Epidermal melanocyte (primary cell): Measurements from ENCODE around the gene NAA35.
"Not testable (repeated sequence)": the region's sequence is repeated elsewhere in the genome, so short reads cannot be mapped to it uniquely, and the experiment has no call there.

Experiments used
- DNase-seq: peaks from one replicate; pipeline ENCODE4 v3.0.0; 2011; ENCODE audit warnings: low spot score; ENCODE audit not compliant: insufficient read length

Gene NAA35

DNA sequence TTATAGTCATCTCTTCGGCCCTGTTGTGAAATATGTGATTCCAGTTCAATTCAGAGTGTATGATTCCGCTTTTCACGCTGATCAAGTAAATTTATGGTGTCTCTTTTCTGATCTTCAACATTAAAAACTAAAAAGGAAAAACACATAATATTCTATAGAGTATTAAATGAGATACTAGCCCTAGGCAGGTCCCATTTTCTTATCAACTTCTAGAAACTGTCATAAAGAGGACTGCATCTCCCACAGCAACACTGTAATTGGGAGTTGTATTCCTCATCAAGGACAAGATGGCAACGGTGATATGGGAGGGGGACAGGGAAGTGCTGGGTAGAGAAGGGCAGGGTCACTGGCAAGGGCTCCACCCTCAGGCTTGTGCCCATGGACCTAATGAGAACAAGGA, 86.8 kb downstream of the NAA35 start:
- no peak for DNase-seq

DNA sequence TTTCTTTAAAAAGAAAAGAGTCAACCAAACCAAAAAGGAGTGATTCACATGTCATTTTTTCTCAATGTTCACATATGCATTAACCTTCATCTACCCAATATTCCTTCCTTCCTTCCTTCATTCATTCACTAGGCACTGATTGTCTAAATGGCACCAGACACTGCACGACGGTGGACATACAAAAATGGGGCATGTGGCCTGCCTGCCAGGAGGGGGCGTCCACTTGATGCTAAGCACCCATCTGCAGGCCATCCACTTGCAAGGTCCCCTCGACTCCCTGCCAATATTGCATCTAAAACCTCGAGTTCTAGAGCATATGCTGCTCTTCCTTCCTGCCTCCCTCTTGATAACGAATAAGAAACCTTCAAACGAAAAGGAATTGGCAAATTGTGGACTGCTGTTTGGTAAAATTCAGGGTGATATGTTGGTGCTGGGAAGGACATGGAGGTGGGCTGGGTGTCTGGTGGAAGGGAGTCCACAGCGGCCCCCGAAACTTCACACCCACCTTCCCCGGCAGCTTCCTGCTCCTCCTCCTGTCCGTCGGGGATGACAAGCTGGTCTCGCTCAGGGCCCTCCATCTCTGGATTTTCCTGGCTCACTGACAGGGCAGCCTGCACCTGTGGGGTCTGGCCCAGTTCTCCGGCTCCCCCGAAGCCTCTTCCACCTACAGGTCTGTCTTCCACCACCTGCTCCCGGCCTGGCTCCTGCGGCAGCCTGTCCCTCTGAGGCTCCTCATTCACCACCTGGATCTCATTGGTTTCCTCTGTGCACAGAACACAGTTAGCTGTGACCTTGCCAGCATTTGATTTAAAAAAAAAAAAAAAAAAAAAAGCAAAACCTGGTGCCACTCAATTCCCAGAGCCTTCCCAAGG, 94.2 kb downstream of the NAA35 start:
- DNase-seq, result no peak

DNA sequence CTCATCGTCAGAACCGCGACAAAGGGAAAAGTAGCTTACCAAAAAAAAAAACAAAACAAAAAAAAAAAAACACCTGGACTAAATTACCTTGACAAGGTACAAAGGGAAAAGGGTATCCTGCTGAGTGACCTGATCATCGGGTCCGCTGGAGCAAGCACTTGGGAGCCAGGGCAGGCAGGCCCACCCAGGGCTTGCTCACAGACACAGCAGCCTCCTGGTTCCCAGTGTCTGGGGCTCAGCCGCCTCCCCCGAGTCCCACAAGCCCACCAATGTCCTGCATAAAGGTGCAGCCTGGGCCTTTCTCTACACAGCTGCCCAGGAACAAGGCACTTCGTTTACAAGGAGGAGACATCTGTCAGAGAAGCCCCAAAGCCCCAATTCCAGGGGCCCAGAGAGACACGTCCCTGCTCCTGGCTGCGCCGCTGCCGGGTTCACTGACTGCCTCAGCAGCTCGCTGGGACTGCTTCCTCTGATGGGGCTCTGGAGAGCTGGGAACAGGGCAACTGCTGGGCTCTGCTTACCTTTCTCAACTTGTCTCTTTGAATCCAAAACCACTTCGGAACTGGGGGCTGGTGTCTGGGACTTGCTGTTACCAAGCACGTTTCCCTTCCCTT, 95.0 kb downstream of the NAA35 start:
- DNase-seq, result no peak

DNA sequence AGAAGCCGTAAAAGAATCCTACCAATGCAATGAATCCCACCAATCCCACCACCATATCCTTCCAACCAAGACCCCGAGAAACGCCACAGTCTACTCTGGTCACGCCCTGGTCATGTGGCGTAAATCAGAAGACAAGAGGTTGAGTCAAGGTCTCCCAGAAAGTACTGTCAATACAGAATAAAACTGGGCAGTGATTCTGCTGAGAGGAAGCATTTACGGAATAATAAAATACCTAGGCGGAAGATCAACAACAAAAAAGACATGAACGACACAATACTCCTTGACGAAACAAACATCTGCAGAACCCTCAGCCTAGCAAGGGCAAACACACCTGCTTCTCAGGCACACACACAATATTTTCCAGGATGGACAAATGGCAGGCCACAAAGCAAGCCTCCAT, 95.6 kb downstream of the NAA35 start:
- no peak for DNase-seq

DNA sequence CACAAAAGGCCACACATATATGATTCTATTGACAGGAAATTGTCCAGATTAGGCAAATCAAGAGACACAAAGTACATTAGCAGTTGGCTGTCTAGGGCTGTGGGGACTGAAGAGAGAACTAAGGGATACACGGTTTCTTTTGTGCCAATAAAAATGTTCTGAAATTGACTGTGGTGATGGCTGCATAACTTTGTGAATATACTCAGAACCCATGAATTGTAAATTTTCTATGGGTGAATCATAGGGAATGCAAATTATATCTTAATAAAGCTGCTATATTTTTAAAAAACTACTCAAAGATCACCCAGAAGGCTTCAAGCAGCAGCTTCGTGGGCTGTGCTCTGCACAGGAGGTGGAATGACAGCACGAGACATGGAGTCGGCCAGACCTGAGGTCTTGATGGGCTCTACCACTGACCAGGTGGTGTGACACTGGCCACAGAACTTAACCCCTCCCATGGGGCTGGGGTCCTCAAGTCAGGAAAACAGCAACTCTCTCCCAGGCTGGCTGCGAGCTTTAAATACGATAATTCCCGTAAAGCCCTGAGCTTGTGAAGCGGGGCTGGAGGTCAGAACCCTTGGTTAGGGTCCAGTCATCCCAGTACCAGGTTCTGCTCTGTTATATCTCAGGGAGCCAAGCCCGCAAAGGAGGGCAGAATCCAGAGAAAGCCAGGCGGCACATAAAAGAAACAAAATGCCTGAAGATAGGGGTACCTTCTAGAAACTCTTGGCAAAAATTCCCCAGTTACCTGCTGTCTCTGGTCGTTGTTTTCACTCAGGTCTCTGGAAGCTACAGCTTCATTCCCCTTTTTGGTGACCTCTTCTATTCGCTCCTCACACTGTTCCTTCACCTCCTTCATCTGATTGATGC, 99.3 kb downstream of the NAA35 start:
- no peak for DNase-seq

DNA sequence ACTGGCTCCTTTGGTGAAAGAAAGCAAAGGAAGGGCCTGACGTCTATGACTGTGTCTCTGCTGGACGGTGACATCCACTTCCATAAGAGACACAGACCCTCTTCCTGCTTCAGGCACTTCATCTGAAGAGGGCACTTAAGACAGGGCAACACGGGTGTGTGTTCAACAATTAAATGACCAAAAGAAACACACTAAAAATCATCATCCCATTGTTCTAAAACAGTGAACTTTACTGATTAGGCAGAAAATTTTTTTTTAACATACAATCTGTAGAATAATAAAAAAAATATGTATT, 99.9 kb downstream of the NAA35 start:
- no peak for DNase-seq

DNA sequence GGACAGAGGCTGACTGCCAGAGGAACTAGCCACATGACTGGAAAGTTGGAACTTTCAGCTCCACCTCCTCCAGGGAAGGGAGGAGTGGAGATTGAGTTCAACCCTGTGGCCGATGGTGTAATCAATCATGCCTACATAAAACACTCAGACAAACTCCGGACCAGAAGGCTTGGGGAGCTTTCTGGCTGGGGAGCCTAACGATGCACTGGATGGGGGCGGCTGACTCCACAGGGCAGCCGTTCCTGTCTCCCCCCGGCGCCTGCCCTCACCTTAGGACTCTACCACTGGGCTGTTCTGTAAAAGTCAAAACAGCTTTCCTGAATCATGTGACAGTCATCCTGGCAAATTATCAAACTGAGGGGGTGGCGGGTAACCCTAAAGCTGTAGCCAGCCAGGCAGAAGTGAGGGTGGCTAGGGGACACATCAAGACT, 100.4 kb downstream of the NAA35 start:
- DNase-seq, result no peak

DNA sequence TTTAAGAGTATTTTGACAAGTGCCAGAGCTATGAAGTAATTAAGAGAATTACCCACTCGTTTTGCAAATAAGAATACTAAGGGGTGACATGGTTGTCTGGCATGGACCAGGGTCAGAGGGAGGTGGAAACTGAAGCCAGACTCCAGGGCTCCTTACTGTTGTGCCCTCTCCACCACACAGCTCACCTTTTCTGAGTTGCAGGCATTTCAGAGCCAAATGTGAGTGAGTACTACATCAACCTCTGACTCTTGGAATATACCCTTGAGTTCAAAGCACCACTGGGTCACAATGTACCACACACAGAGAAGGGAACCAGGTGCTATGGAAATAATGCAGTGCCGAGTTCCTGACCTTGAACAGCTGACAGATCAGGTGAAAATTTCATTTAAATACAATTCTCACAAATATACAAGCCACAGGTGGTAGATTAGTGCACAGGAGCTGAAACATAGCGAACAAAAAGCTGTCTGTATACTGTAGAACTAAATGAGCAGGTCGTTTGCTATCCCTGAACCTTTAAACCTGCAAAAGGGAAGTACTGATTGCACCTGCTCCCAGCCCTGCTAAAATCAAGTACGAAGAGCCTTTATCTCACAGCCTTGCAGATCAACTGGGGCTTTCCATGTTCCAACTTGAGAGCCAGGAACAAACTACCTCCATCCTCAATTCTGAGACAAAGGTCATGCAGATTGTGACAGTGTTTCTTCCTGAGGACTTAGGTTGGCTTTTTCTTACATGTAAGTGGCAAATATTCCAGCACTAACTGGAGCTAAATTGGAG, 101.4 kb downstream of the NAA35 start:
- DNase-seq, result no peak

DNA sequence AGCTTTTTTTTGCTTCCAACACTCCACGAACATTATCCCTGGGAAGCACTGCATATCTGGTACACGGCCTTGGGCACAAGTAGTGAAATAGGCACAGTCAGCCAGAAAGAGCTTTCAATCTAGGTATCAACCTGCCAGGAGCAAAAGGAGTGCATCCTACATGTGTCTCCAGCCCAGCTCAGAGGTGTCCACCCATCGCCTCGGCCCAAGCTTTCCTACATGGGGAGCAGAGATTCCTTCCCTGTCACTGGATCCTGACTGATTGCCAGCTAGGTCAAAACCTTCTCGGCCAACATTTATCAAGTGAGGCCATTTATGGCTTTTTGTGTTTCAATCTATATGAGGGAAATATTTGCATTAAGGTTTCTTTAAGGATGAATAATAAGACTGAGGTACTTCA, 102.6 kb downstream of the NAA35 start:
- no peak for DNase-seq

DNA sequence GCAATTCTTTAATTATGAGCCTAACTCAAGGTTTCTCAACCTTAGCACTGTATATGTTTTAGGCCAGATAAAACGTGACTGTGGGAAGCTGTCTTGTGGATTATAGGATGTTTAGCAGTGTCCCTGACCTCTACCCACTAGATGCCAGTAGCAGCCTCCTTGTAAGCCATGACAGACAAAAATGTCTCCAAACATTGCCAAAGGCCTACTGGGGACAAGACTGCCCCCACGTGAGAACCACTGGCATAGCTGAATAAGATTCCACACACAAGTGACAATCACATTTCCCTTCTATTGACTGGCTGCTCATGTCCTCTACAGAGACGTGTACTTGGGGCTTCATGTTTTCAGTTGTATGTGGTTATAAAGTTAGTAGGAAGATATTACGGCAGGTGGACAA, 103.1 kb downstream of the NAA35 start:
- DNase-seq, result no peak

DNA sequence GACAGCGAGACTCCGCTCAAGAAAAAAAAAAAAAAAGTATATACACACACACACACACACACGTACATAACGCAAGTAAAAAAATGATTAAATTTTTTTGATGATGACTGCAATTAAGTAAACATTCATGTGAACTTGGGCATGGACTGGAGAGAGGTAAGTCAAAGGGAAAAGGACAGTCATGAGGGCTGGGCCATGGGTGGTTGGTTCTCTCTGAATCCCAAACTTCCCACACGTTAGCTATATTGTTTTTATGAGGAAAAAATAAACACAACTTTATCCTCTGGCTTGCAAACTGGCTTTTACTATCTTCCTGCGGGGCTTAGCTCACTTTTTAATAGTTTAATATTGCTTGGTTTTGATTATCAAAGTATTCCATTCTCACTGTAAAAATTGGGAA, 104.7 kb downstream of the NAA35 start:
- no peak for DNase-seq

DNA sequence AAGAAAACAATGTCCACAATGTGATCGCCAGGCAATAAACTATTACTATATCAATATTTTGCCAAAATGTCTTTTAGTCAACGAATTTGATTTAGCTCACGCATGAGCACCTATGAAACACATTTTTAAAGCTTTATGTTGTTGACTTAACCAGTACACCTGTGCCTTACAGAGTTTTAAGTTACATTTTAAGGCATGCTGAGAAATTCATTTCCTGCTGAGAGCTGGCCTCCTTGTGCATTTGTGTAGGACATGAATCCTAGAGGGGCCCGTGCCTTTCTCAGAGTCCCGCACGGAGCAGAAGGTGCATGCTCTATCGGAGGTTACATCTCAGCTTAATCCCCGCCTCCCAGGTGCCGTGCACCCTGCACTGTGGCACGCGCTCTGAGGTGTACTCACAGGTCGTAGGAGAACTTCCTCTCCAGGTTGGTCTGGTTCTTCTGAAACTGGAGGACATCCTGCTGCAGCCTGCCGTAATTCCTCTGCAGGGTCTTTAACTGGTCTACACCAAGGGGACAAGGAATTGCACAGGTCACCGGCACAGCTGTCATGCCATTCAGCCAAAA, 105.2 kb downstream of the NAA35 start:
- no peak for DNase-seq

DNA sequence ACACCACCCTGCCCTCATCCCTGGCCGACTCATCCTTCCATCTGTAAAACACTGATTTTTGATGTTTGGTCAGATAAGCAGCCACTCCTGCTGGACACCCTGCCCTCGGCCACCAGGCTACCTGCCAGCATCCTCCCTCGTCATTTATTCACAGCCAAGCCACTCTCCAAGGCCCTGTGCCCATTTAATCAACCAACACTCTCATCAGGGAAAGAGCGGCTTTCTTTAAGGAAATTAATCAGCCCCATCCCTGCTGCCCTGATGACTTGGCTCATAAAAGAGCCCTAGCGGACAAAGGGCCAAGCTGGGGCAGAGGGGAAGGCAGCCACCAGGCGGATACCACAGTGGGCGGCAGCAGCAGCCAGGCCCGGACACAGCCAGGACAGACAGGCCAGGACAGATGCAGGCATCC, 106.0 kb downstream of the NAA35 start:
- no peak for DNase-seq

DNA sequence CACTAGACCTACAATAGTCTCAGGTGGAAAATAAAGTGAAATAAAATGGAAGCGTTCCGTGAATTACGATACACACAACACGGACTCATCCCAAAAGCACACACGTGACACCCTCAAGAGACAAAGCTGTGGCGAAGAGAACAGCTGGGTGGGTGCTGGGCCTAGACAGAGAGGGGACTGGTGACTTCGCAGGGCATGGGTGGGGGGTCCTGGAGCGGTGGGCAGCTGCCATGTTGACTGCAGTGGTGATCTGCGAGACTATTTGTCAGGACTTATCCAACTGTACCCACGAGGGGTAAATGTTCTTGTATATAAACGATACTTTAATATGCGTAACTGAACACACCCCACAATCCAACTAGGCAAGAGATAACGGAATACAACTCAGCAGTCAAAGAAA, 106.4 kb downstream of the NAA35 start:
- no peak for DNase-seq

DNA sequence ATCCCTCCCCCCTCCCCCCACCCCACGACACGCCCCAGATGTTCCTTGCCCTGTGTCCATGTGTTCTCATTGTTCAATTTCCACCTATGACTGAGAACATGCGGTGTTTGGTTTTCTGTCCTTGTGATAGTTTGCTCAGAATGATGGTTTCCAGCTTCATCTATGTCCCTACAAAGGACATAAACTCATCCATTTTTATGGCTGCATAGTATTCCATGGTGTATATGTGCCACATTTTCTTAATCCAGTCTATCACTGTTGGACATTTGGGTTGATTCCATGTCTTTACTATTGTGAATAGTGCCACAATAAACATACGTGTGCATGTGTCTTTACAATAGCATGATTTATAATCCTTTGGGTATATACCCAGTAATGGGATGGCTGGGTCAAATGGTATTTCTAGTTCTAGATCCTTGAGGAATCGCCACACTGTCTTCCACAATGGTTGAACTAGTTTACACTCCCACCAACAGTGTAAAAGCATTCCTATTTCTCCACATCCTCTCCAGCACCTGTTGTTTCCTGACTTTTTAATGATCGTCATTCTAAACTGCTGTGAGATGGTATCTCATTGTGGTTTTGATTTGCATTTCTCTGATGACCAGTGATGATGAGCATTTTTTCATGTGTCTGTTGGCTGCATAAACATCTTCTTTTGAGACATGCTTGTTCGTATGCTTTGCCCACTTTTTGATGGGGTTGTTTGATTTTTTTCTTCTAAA, 107.2 kb downstream of the NAA35 start:
- not testable (repeated sequence) for DNase-seq

DNA sequence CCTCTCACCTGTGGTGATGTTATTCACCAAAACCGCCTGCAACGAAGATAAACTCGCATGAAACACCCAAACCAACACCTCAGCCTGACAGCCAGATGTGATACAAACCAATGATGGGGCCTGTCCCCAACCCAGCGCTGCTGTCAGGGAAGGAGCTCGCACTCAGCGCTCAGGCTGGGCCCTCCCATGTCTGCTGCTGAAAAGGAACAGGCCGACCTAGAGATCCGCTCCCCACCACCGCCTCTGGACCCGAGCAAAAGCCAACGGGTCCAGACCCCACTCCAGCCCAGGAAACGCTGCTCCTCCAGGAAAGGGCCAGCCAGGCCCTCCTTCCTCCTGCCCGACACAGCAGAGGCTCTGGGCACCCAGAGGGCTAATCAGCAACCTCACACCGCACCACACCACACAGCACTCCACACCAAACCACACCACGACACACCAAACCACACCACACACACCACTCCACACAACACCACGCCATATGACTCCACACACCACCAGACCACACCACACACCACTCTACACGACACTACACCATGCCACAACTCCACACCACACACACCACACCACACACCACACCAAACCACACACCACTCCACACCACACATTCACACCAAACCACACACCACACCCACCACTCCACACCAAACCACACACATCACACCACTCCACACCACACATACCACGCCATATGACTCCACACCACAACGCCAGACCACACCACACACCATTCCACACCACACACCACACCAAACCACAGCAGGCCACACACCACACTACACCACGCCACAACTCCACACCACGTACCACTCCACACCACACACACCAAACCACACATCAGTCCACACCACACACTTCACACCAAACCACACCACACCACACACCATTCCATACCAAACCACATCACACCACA, 111.9 kb downstream of the NAA35 start:
- DNase-seq, result no peak

DNA sequence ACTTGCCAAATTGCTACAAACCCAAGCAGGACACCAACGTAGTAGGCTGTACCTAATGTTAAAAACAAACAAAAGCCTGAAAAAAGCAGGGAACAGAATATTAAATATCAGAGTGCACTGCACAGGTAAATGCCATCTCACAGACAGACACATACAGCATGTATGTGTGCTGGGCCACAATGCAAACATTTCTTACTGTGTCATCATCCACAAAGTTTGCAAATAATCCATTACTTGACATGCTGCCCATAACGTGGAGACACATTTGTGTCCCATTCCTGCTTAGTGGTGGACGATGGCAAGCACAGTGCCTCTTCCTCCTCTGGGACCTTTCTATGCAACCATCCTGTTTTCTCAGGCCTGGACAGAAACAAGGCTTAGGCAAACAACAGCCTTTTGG, 113.7 kb downstream of the NAA35 start:
- DNase-seq, result no peak

DNA sequence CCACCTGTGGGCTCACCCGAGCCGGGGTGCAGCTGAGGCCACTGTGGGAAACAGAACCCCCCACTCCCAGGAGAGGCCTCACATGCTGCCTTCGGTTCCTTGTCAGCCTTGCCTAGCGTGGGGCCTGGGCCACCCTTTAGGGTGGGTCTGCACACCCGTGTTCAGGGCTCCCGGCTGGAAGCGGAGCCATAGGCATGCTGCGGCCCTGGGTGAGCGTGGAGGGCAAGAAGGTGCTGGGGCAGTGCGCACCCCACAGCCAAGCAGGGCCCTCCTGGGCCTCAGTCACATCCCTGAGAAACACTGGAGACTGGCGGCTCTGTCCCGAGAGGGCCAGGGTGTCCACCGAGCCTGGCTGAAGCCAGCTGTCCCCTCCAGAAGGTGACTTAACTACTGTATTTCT, 116.5 kb downstream of the NAA35 start:
- no peak for DNase-seq

DNA sequence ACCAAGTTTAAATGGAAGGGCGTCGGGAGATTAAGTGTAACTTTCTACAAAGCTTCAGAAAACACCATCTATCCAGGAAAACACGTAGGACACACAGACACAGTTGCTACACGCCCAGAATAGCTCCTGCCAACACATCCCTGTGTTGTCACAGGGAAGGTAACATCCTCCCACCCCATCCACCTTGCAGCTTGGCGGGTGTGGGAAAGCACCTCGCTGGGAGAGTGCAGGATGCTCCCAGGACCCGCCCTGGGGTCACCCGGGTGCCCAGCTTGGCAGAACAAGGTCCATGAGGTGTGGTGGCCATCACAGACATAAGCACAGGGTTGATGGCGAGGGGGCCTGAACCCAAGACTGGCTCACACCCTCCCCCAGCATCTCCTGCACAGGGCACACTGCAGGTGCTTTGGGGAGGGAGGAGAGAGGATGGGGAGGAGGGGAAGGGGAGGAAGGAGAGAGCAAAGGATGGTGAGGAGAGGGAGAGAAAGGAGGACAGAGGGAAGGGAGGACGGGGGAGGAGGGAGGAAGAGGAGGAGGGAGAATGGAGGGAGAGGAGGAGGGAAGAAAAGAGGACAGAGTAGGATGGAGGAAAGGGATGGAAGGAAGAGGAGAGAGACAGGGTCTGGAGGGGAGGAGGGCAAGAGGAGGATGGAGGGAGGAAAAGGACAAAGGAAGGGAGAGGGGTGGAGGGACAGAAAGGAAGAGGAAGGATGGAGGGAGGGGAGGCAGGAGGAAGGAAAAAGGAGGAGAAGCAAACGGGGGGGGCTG, 121.2 kb downstream of the NAA35 start:
- no peak for DNase-seq
